Fibroblast of lung (primary cell): Measurements from ENCODE around the gene ROBO2. TPM values are rescaled to one million over a fixed set of nuclear protein-coding genes. Genes with fewer than 3 reads are reported as not detected.

Experiments
- DNase-seq, 2 donors: peaks; one replicate each; pipeline versions ENCODE4 v3.0.0 to v3.0.0-alpha.2; 2010; ENCODE audit warnings: low read depth in 2 of 2
- H2AFZ ChIP-seq: 2 replicates; pipeline ENCODE4 v1.5.1; 2012; ENCODE audit warnings: low read length, control low read depth, inconsistent platforms
- H3K27ac ChIP-seq: 2 replicates; pipeline ENCODE4 v1.5.1; 2011; ENCODE audit warnings: low read length, control low read depth; ENCODE audit not compliant: insufficient read depth
- H3K27me3 ChIP-seq: 2 replicates; pipeline ENCODE4 v1.5.1; 2011; ENCODE audit warnings: mild to moderate bottlenecking, low read length; ENCODE audit not compliant: control insufficient read depth, insufficient read depth
- H3K36me3 ChIP-seq: 2 replicates; pipeline ENCODE4 v1.5.1; 2011; ENCODE audit warnings: low read length; ENCODE audit not compliant: control insufficient read depth, insufficient read depth
- H3K4me1 ChIP-seq: 2 replicates; pipeline ENCODE4 v1.5.1; 2011; ENCODE audit warnings: low read length; ENCODE audit not compliant: control insufficient read depth, insufficient read depth; ENCODE audit errors: extremely low read depth
- H3K4me2 ChIP-seq: 2 replicates; pipeline ENCODE4 v1.5.1; 2011; ENCODE audit warnings: low read length, control low read depth; ENCODE audit not compliant: insufficient read depth; ENCODE audit errors: extremely low read depth
- H3K4me3 ChIP-seq, 4 experiments: fragments of 200-600 bp in 1 of 4; sonication (generic) in 1 of 4; replicated peaks in 1 of 4; 2 replicates each; pipeline ENCODE4 v1.5.1; 2011 to 2016; ENCODE audit warnings: low read length in 4 of 4, low read depth in 3 of 4, mild to moderate bottlenecking in 3 of 4, control low read depth in 2 of 4, inconsistent platforms in 1 of 4, mixed read lengths in 1 of 4; ENCODE audit not compliant: insufficient read depth in 1 of 4; ENCODE audit errors: control extremely low read depth in 1 of 4
- H3K79me2 ChIP-seq: 2 replicates; pipeline ENCODE4 v1.5.1; 2012; ENCODE audit warnings: mild to moderate bottlenecking, low read length, inconsistent platforms; ENCODE audit not compliant: control insufficient read depth, insufficient read depth
- H3K9ac ChIP-seq: 2 replicates; pipeline ENCODE4 v1.5.1; 2011; ENCODE audit warnings: mild to moderate bottlenecking, low read length, control low read depth; ENCODE audit not compliant: insufficient read depth
- H3K9me3 ChIP-seq: 2 replicates; pipeline ENCODE4 v1.5.1; 2012; ENCODE audit warnings: low read depth, low read length; ENCODE audit not compliant: control insufficient read depth, insufficient read depth
- H4K20me1 ChIP-seq: 2 replicates; pipeline ENCODE4 v1.5.1; 2011; ENCODE audit warnings: low read length; ENCODE audit not compliant: control insufficient read depth, insufficient read depth; ENCODE audit errors: extremely low read depth
- EZH2 ChIP-seq: IDR thresholded peaks from 2 replicates; pipeline ENCODE4 v1.5.1; 2012; ENCODE audit warnings: low read length, control low read depth, mild to moderate bottlenecking; ENCODE audit errors: missing control alignments
- polyA plus RNA-seq, 2 donors: library from polyadenylated mRNA; depleted of rRNA in 1 of 2; stranded (reverse) in 1 of 2; unstranded in 1 of 2; fragments of >200 nt; gene quantifications; 2 replicates each; pipeline ENCODE4 v1.2.1, GENCODE V29; 2011 to 2012; ENCODE audit warnings: missing spikeins in 1 of 2
- total RNA-seq: library from RNA; depleted of rRNA; stranded (reverse); fragments of >200 nt; gene quantifications from 2 replicates; pipeline ENCODE4 v1.2.1, GENCODE V29; 2014
- TF ChIP-seq, protein P1 (sequence below), 2 donors: IDR thresholded peaks in 1 of 2; conservative IDR thresholded peaks in 1 of 2; 1 replicate in 1 of 2; 2 replicates in 1 of 2; pipeline ENCODE4 v1.5.1; 2011 to 2012; ENCODE audit warnings: low read length in 2 of 2, control low read depth in 1 of 2, inconsistent platforms in 1 of 2, low read depth in 1 of 2, mild to moderate bottlenecking in 1 of 2

ROBO2 gene
- total and polyA plus RNA-seq, 2 donors (not counting 1 experiment from before 2014, with no cell fraction given) = 0.83 to 1.5 TPM

DNA sequence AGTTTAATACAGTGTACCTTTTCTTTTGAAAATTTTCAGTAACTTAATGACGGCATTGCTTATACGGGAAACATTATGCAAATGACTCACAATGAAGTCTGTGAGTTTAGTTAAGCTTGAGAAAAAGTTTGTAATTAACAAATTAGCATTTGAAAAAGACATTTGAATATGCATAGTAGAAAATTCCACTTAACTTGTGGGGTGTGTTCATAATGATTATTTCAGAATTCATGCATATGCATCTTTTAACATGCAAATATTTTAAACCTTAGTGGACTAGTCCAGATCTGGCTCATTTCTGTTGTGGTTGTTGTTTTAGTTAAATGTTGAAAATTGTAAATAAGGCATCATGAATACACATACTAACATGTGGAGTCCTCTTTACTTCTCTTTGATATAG lies 239.4 kb downstream of the ROBO2 start:
- DNase-seq = no peak
- H3K4me2 ChIP-seq = no peak overlapping the region

DNA sequence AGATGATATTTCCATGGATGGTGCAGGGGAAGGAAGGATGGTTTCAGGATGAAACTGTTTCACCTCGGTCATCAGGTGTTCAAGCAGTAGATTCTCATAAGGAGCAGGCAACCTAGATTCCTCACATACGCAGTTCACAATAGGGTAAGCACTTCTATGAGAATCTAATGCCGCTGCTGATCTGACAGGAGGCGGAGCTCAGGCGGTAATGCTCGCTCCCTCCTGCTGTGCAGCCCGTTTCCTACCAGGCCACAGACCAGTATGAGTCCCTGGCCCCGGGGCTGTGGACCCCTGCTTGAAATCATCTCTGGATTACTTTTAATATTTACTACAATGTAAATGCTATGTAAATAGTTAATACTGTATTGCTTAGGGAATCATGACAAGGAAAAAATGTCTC lies 241.8 kb downstream of the ROBO2 start:
- H3K4me2 ChIP-seq = no peak overlapping the region
- H2AFZ ChIP-seq = no peak overlapping the region
- H3K9me3 ChIP-seq = no peaks in the 10 kb centered on the region
- H3K36me3 ChIP-seq = no peaks in the 10 kb centered on the region
- no peak for DNase-seq
- H3K27ac ChIP-seq = no peak overlapping the region
- no peak for TF ChIP-seq EZH2
- TF ChIP-seq, protein P1, sequence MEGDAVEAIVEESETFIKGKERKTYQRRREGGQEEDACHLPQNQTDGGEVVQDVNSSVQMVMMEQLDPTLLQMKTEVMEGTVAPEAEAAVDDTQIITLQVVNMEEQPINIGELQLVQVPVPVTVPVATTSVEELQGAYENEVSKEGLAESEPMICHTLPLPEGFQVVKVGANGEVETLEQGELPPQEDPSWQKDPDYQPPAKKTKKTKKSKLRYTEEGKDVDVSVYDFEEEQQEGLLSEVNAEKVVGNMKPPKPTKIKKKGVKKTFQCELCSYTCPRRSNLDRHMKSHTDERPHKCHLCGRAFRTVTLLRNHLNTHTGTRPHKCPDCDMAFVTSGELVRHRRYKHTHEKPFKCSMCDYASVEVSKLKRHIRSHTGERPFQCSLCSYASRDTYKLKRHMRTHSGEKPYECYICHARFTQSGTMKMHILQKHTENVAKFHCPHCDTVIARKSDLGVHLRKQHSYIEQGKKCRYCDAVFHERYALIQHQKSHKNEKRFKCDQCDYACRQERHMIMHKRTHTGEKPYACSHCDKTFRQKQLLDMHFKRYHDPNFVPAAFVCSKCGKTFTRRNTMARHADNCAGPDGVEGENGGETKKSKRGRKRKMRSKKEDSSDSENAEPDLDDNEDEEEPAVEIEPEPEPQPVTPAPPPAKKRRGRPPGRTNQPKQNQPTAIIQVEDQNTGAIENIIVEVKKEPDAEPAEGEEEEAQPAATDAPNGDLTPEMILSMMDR (conservative IDR thresholded peaks at IDR 0.05 in 1 of 2, IDR thresholded peaks at IDR 0.05 in 1 of 2; ENCODE audit: low read depth in 1 of 2, low read length in 2 of 2) = no peak
- no peak overlapping the region for H3K4me3 ChIP-seq
- no peaks in the 10 kb centered on the region for H3K27me3 ChIP-seq
- no peaks in the 10 kb centered on the region for H3K79me2 ChIP-seq
- no peaks in the 10 kb centered on the region for H3K4me1 ChIP-seq
- no peak overlapping the region for H3K9ac ChIP-seq
- H4K20me1 ChIP-seq = no peaks in the 10 kb centered on the region

More for the DNA sequence above, 239.4 kb downstream of the ROBO2 start:
- Histone ChIP-seq H3K79me2 (no peaks in the 10 kb centered on the region), H4K20me1 (no peaks in the 10 kb centered on the region), H3K4me3 (no peak overlapping the region), H3K4me1 (no peaks in the 10 kb centered on the region), H3K27ac (no peak overlapping the region), H3K36me3 (no peaks in the 10 kb centered on the region), H3K9me3 (no peaks in the 10 kb centered on the region), H3K9ac (no peak overlapping the region), H3K27me3 (no peaks in the 10 kb centered on the region), H2AFZ (no peak overlapping the region)
- TF ChIP-seq, protein P1 (conservative IDR thresholded peaks at IDR 0.05 in 1 of 2, IDR thresholded peaks at IDR 0.05 in 1 of 2; ENCODE audit: low read depth in 1 of 2, low read length in 2 of 2) = no peak
- no peak for TF ChIP-seq EZH2

DNA sequence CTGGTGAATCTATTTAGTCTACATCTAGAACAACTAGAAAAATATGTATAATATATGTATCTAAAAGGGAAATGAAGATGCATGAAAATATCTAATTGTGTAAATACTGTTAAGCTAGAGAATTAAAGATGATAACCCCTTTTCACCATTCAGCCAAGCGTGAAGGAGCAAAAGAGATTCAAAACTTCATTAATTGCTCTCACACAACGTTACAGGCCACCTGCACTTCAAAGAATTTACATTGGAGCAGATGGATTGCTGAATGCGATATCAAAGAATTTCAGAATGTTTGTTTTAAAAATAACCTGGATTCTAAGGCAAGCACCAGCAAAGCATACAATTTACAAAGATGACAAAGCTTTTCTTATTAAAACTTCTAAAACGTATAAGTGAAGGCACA lies 243.2 kb downstream of the ROBO2 start:
- Histone ChIP-seq H3K4me2 (no peak overlapping the region), H3K79me2 (no peaks in the 10 kb centered on the region), H3K27ac (no peak overlapping the region), H2AFZ (no peak overlapping the region), H3K36me3 (no peaks in the 10 kb centered on the region), H3K9ac (no peak overlapping the region), H3K4me3 (no peak overlapping the region), H3K9me3 (no peaks in the 10 kb centered on the region), H3K27me3 (no peaks in the 10 kb centered on the region), H4K20me1 (no peaks in the 10 kb centered on the region), H3K4me1 (no peaks in the 10 kb centered on the region)
- no peak for TF ChIP-seq EZH2
- TF ChIP-seq, protein P1 (conservative IDR thresholded peaks at IDR 0.05 in 1 of 2, IDR thresholded peaks at IDR 0.05 in 1 of 2; ENCODE audit: low read depth in 1 of 2, low read length in 2 of 2) = no peak
- no peak for DNase-seq
